Epithelial cell of proximal tubule (primary cell): ENCODE data around the gene ETS2. TPM values are rescaled to one million over a fixed set of nuclear protein-coding genes. Genes with fewer than 3 reads are reported as not detected.
"Not testable (repeated sequence)": the region's sequence is repeated elsewhere in the genome, so short reads cannot be mapped to it uniquely, and the experiment has no call there.

Source experiments
- DNase-seq: peaks from one replicate; pipeline ENCODE4 v3.0.0-alpha.2; 2011; ENCODE audit warnings: low read depth
- H3K4me3 ChIP-seq: 2 replicates; pipeline ENCODE4 v1.5.1; 2011; ENCODE audit warnings: low read depth, mild to moderate bottlenecking, low read length
- CTCF ChIP-seq: conservative IDR thresholded peaks from 2 replicates; pipeline ENCODE4 v1.5.1; 2012; ENCODE audit warnings: low read depth, mild to moderate bottlenecking, low read length
- total RNA-seq: library from RNA; depleted of rRNA; stranded (reverse); fragments of >200 nt; gene quantifications from 2 replicates; pipeline ENCODE4 v1.2.3, GENCODE V29; 2015

ETS2 gene
- total RNA-seq, 1 donor from 2014 or later = 11.1 TPM

- TF ChIP-seq CTCF = no peak
- no peak overlapping the region for H3K4me3 ChIP-seq
- DNase-seq = no peak
These were observed 36.4 kb downstream of the ETS2 start for GRCh38 chr21:38842079-38842478.

- no peak overlapping the region for H3K4me3 ChIP-seq
- no peak for TF ChIP-seq CTCF
- DNase-seq = no peak
These were observed 37.6 kb downstream of the ETS2 start for GRCh38 chr21:38843379-38843778.

DNA sequence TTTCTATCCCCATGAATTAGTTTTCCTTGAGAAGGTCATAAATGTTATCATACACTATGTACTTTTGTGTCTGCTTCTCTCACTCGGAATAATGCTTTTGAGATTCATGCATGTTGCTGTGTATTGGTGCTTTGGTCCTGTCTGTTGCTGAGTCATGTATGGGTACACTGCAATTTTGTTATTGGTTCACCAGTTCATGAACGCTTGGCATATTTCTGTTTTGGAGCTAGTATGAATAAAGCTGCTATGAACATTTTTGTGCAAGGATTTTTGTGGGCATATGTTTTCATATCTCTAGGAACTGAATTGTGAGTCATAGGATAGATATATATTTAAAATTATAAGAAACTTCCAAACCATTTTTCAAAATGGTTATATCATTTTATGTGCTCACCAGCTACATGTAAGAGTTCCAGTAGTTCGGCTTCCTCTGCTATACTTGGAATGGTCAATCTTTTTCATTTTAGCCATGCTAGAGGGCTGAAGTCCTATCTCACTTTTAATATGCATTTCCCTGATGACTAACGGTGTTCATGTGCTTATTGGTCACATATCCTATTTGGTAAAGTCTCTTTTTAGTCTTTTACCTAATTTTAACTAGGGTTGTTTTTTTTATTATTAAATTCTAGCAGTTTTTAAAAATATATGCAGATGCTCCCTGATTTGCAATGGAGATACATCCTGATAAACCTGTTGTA lies 38.2 kb downstream of the ETS2 start:
- DNase-seq = no peak
- no peak overlapping the region for H3K4me3 ChIP-seq
- no peak for TF ChIP-seq CTCF

DNA sequence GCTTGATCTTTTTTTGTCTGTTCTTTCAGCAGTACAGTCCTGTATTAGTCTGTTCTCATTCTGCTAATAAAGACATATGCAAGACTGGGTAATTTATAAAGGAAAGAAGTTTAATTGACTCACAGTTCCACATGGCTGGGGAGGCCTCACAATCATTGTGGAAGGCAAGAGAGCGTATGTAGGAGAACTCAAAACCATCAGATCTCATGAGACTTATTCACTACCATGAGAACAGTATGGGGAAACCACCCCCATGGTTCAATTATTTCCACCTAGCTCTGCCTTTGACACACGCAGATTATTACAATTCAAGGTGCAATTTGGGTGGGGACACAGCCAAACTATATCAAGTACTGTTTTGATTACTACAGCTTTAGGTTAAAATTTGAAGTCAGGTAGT lies 39.6 kb downstream of the ETS2 start:
- H3K4me3 ChIP-seq, DNase-seq: not testable (repeated sequence)

- no peak for TF ChIP-seq CTCF
- H3K4me3 ChIP-seq = no peak overlapping the region
- no peak for DNase-seq
These were observed 41.8 kb downstream of the ETS2 start for GRCh38 chr21:38847556-38847955.

DNA sequence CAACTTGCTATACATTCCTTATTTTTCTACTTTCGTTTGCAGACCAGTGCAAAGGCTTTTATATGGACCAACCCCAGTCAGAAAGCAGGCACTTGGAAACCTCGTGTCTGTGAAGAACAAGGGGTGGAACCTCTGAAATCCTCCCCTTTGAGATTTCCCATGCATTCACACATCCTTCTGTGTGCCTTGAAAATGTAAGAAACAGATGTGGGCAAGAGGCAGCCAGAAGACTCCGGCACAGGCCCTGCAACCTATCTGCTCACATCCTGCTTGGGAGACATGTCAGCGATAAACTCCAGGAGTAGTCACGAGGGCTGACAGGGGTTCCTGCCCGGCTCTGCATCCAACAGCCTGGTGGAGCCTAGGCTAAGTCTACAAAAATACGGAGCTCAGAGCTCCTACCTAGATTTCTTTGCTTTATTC lies 42.5 kb downstream of the ETS2 start:
- DNase-seq = no peak
- H3K4me3 ChIP-seq = no peak overlapping the region
- no peak for TF ChIP-seq CTCF

DNA sequence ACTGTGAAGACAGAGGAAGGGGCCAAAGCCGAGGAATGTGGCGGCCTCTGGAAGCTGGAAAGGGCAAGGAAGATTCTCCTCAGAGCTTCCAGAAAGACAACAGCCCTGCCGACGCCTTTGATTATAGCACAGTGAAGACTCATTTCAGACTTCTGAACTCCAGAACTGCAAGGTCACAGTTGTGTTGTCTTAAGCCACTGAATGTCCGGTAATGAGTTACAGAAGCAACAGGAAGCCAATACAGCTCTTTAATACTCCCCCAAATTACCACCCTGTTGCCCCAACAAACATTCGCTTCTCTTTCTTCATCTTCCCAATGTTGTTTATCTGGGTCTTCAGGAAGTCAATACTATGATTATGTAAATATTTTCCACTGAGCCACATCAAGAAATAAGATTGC lies 44.0 kb downstream of the ETS2 start:
- no peak overlapping the region for H3K4me3 ChIP-seq
- TF ChIP-seq CTCF = no peak
- DNase-seq = no peak
